ENCODE data around the gene ITGA5. TPM values are rescaled to one million over a fixed set of nuclear protein-coding genes. Genes with fewer than 3 reads are reported as not detected.

Gene ITGA5
- total and polyA plus RNA-seq, 7 donors, result 13.7 to 244 (median 39.7) TPM

- H3K27me3 ChIP-seq (ENCODE audit: insufficient read depth in 3 of 3, low read length in 2 of 3), result no peaks in the 10 kb centered on the region
- H3K27ac ChIP-seq, result peak overlapping the region; percentile 76
- peak; percentile 78 to 90 (median 88) for ATAC-seq
- peaks cover 65% of the 10 kb centered on the region for H3K4me1 ChIP-seq
- peaks cover 0 to 40% of the 10 kb centered on the region in 2 donors for H3K36me3 ChIP-seq (ENCODE audit: insufficient read depth in 1 of 2, low read depth in 1 of 2)
- DNase-seq, result peak; percentile 94 to 96
- no peaks in the 10 kb centered on the region for H3K9me3 ChIP-seq
- 7 to 13% (median 9%) methylated on average over 16 to 19 of the region's 19 CpGs for WGBS, 3 donors
- intact Hi-C loops (cut with DNase I), result loop anchor here in 1 of 2 donors (10.0 kb wide), 1 partner anchor 395 kb away; the partner anchor contains the start of gene HOXC10
- H3K4me3 ChIP-seq, result peak overlapping the region; percentile 63
- peak; percentile 100 for TF ChIP-seq CTCF (IDR thresholded peaks at IDR 0.05)
Measured at GRCh38 chr12:54379398-54380201, 39.5 kb downstream of the ITGA5 start.

GRCh38 chr12:54378796-54379397 lies 40.2 kb downstream of the ITGA5 start:
- WGBS, 3 donors, result 4 to 8% (median 5%) methylated on average over 22 to 49 of the region's 49 CpGs
- Histone ChIP-seq H3K4me3 (peak overlapping the region; percentile 63), H3K36me3 (ENCODE audit: insufficient read depth in 1 of 2, low read depth in 1 of 2) (peaks cover 0 to 41% of the 10 kb centered on the region in 2 donors), H3K4me1 (peaks cover 65% of the 10 kb centered on the region), H3K9me3 (no peaks in the 10 kb centered on the region), H3K27me3 (ENCODE audit: insufficient read depth in 3 of 3, low read length in 2 of 3) (no peaks in the 10 kb centered on the region), H3K27ac (peak overlapping the region; percentile 56)
- no peak for TF ChIP-seq CTCF (IDR thresholded peaks at IDR 0.05)
- intact Hi-C loops (cut with DNase I), result loop anchor here in 1 of 2 donors (10.0 kb wide), 1 partner anchor 394 kb away; the partner anchor contains the start of gene HOXC10
- ATAC-seq (peak; percentile 64 to 84 (median 80)), DNase-seq (peak; percentile 76 to 84)

- no peaks in the 10 kb centered on the region for H3K9me3 ChIP-seq
- H3K4me3 ChIP-seq, result peak overlapping the region; percentile 63
- TF ChIP-seq CTCF (IDR thresholded peaks at IDR 0.05), result no peak
- ATAC-seq (no peak), DNase-seq (peak in 1 of 2 donors; percentile 39)
- 69 to 75% (median 75%) methylated on average over 6 of the region's 6 CpGs for WGBS, 3 donors
- no peak overlapping the region for H3K27ac ChIP-seq
- H3K27me3 ChIP-seq (ENCODE audit: insufficient read depth in 3 of 3, low read length in 2 of 3), result no peaks in the 10 kb centered on the region
- peaks cover 0 to 49% of the 10 kb centered on the region in 2 donors for H3K36me3 ChIP-seq (ENCODE audit: insufficient read depth in 1 of 2, low read depth in 1 of 2)
- peaks cover 57% of the 10 kb centered on the region for H3K4me1 ChIP-seq
- intact Hi-C loops (cut with DNase I), result loop anchor here in 1 of 2 donors (10.0 kb wide), 1 partner anchor 393 kb away; the partner anchor contains the start of gene HOXC10
Measured at GRCh38 chr12:54377797-54378515, 41.1 kb downstream of the ITGA5 start.

- DNase-seq (no peak), ATAC-seq (no peak)
- peak overlapping the region; percentile 36 for H3K27ac ChIP-seq
- peaks cover 53% of the 10 kb centered on the region for H3K4me1 ChIP-seq
- H3K36me3 ChIP-seq (ENCODE audit: insufficient read depth in 1 of 2, low read depth in 1 of 2), result peaks cover 0 to 52% of the 10 kb centered on the region in 2 donors
- H3K9me3 ChIP-seq, result no peaks in the 10 kb centered on the region
- H3K4me3 ChIP-seq, result no peak overlapping the region
- H3K27me3 ChIP-seq (ENCODE audit: insufficient read depth in 3 of 3, low read length in 2 of 3), result no peaks in the 10 kb centered on the region
- intact Hi-C loops (cut with DNase I), result loop anchor here in 1 of 2 donors (10.0 kb wide), 1 partner anchor 392 kb away; the partner anchor contains the start of gene HOXC10
- WGBS, 3 donors, result 79 to 88% (median 80%) methylated on average over 2 of the region's 2 CpGs
- no peak for TF ChIP-seq CTCF (IDR thresholded peaks at IDR 0.05)
Measured at GRCh38 chr12:54377007-54377406, 42.1 kb downstream of the ITGA5 start.
